Colonic mucosa (tissue), 4 donors: ENCODE measurements around the gene CD1E. TPM values are rescaled to one million over a fixed set of nuclear protein-coding genes. Genes with fewer than 3 reads are reported as not detected.

ENCODE experiments used
- DNase-seq: peaks from one replicate; pipeline ENCODE4 v3.0.0-alpha.2; 2020
- H3K27ac ChIP-seq: fragments of 200-600 bp; one replicate; pipeline ENCODE4 v1.8.0; 2021
- H3K27me3 ChIP-seq: fragments of 200-600 bp; one replicate; pipeline ENCODE4 v1.8.0; 2021
- H3K36me3 ChIP-seq: fragments of 200-600 bp; one replicate; pipeline ENCODE4 v1.8.0; 2021
- H3K4me1 ChIP-seq: fragments of 200-600 bp; one replicate; pipeline ENCODE4 v1.8.0; 2021; ENCODE audit warnings: mild to moderate bottlenecking
- H3K4me3 ChIP-seq: fragments of 200-600 bp; one replicate; pipeline ENCODE4 v1.8.0; 2021
- H3K9ac ChIP-seq, 2 donors: one replicate each; pipeline ENCODE4 v1.7.0; 2013; ENCODE audit warnings: control low read depth in 2 of 2, low read depth in 2 of 2, low read length in 2 of 2
- H3K9me3 ChIP-seq: fragments of 200-600 bp; one replicate; pipeline ENCODE4 v1.8.0; 2021
- CTCF ChIP-seq: fragments of 200-600 bp; IDR thresholded peaks from one replicate; pipeline ENCODE4 v1.8.0; 2022; ENCODE audit warnings: antibody characterized with exemption, mild to moderate bottlenecking
- intact Hi-C: fragments of 100-400 bp; cut with DNase I; formaldehyde crosslinking; loops from one replicate; pipeline ENCODE4 v1.14.1; 2022
- total RNA-seq, 2 donors: library from RNA; stranded (reverse); fragmentation: NEBNext Ultra II Directional in 1 of 2; extraction: Animal tissue kit (Norgen Biotek cat#: 25700) in 1 of 2; gene quantifications; one replicate each; pipeline ENCODE4 v1.2.1, GENCODE V29; 2021
- donor health status: healthy.
- donor health status: DM: no; HTN: no; CAD: no.
- donor health status: DM: no; HTN: no; CAD: no.

Gene CD1E
- total RNA-seq, 2 donors from 2014 or later, result 0.24 TPM; not detected in 1

DNA sequence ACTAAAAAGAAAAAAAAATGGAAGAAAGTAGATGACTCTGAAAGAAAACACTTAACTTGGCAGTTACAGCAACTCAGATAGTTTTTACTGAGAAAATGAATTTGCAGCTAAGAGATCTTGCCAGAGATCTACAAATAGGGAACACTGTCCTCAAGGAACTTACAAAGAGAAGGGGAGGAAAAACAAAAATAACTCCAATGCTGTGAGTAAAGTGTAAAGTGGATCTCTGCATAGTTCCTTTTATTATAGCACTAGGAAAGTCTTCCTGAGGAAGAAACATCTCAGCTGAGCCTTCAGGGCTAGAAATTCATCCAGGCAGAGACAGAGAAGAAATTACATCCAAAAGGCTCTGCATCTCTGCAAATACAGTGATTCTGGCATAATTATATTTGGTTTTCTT lies 26.2 kb upstream of the CD1E start:
- no peak overlapping the region for H3K9ac ChIP-seq
- no peak for DNase-seq
- no peaks in the 10 kb centered on the region for H3K9me3 ChIP-seq
- no peaks in the 10 kb centered on the region for H3K27me3 ChIP-seq
- no peak overlapping the region for H3K4me3 ChIP-seq
- no peak for TF ChIP-seq CTCF
- H3K27ac ChIP-seq, result no peak overlapping the region
- intact Hi-C loops, result no loop called here
- no peaks in the 10 kb centered on the region for H3K4me1 ChIP-seq
- H3K36me3 ChIP-seq, result no peaks in the 10 kb centered on the region

DNA sequence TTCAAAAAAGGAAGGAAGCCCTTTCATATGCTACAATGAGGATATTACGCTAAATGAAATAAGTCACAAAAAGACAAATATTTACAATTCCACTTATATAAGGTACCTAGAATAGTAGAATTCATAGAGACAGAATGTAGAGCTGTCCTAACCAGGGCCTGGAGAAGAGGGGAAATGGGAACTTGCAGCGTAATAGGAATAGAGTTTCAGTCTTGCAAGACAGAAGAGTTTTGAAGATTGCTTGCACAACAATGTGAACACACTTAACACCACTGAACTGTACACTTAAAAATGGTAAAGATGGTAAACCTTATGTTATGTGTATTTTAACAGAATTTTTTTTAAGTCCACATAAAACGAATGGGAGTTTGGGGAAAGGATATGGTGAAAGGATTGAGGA lies 25.3 kb upstream of the CD1E start:
- no peaks in the 10 kb centered on the region for H3K9me3 ChIP-seq
- no peak overlapping the region for H3K27ac ChIP-seq
- no peaks in the 10 kb centered on the region for H3K4me1 ChIP-seq
- H3K36me3 ChIP-seq, result no peaks in the 10 kb centered on the region
- intact Hi-C loops, result no loop called here
- no peaks in the 10 kb centered on the region for H3K27me3 ChIP-seq
- no peak overlapping the region for H3K9ac ChIP-seq
- no peak for TF ChIP-seq CTCF
- DNase-seq, result no peak
- no peak overlapping the region for H3K4me3 ChIP-seq

- H3K4me1 ChIP-seq, result no peaks in the 10 kb centered on the region
- H3K9me3 ChIP-seq, result no peaks in the 10 kb centered on the region
- DNase-seq, result no peak
- no peak overlapping the region for H3K4me3 ChIP-seq
- H3K27me3 ChIP-seq, result no peaks in the 10 kb centered on the region
- no peaks in the 10 kb centered on the region for H3K36me3 ChIP-seq
- H3K27ac ChIP-seq, result no peak overlapping the region
- no peak for TF ChIP-seq CTCF
- no peak overlapping the region for H3K9ac ChIP-seq
- intact Hi-C loops, result no loop called here
Measured at GRCh38 chr1:158329300-158329699, 24.4 kb upstream of the CD1E start.

- no peak for DNase-seq
- Histone ChIP-seq H3K4me1 (no peaks in the 10 kb centered on the region), H3K9me3 (no peaks in the 10 kb centered on the region), H3K4me3 (no peak overlapping the region), H3K9ac (no peak overlapping the region), H3K36me3 (no peaks in the 10 kb centered on the region), H3K27ac (no peak overlapping the region), H3K27me3 (no peaks in the 10 kb centered on the region)
- intact Hi-C loops, result no loop called here
- TF ChIP-seq CTCF, result no peak
Measured at GRCh38 chr1:158329733-158330132, 24.0 kb upstream of the CD1E start.

DNA sequence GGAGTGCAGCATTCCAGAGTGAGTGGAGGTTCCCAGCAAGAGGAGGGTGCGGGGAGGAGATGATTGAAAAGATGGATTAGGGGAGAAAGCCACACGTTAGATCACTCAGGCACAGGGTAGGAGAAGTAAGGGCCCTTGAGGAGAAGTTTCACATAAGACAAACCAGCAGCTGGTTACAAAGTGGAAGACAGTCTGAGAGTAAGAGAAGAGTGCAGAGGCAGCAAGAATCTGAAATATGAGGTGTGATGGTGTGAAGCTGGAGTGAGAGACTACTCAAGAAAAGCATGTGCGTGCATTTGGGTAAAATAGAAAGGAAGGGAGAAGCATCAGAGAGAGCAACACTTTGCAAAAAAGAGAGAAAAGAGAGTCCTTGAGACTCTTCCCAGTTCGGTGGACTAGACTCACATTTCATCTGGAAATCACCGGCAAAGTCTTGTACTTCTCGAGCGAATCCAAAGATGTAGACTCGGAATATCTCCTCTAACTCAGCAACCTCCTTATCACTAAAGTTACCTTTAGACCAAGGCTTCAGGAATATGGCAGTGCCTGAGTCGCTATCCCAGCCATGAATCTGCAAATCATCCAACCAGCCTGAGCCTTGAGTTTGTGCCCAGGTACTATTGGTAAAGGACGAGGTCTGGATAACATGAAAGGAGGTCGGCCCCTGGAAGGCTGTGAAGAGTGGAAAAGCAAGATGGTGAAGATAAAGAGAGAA lies 23.1 kb upstream of the CD1E start:
- Histone ChIP-seq H3K36me3 (no peaks in the 10 kb centered on the region), H3K4me3 (no peak overlapping the region), H3K4me1 (no peaks in the 10 kb centered on the region), H3K9me3 (no peaks in the 10 kb centered on the region), H3K9ac (no peak overlapping the region), H3K27ac (no peak overlapping the region), H3K27me3 (no peaks in the 10 kb centered on the region)
- no peak for TF ChIP-seq CTCF
- intact Hi-C loops, result no loop called here
- no peak for DNase-seq
